Coronary artery (tissue), 2 donors: ENCODE data around the gene POLA1.

Experiments used
- DNase-seq: peaks from one replicate; pipeline ENCODE4 v3.0.0-alpha.2; 2017; ENCODE audit warnings: low spot score
- H3K27ac ChIP-seq, 2 donors: fragments of 200-600 bp; sonication (generic); one replicate each; pipeline ENCODE4 v1.5.1; 2016 to 2019
- H3K4me3 ChIP-seq: fragments of 200-600 bp; sonication (generic); 2 replicates; pipeline ENCODE4 v1.5.1; 2016; ENCODE audit warnings: mild to moderate bottlenecking, moderate library complexity
- TF ChIP-seq, protein P1 (sequence below): fragments of 200-600 bp; sonication (generic); IDR thresholded peaks from one replicate; pipeline ENCODE4 v1.5.1; 2019; ENCODE audit warnings: antibody characterized with exemption

Gene POLA1

GRCh38 chrX:24768556-24768955 is 74.8 kb downstream of the POLA1 start:
- Histone ChIP-seq H3K4me3 (no peak overlapping the region), H3K27ac (no peak overlapping the region)
- no peak for DNase-seq
- TF ChIP-seq, protein P1, sequence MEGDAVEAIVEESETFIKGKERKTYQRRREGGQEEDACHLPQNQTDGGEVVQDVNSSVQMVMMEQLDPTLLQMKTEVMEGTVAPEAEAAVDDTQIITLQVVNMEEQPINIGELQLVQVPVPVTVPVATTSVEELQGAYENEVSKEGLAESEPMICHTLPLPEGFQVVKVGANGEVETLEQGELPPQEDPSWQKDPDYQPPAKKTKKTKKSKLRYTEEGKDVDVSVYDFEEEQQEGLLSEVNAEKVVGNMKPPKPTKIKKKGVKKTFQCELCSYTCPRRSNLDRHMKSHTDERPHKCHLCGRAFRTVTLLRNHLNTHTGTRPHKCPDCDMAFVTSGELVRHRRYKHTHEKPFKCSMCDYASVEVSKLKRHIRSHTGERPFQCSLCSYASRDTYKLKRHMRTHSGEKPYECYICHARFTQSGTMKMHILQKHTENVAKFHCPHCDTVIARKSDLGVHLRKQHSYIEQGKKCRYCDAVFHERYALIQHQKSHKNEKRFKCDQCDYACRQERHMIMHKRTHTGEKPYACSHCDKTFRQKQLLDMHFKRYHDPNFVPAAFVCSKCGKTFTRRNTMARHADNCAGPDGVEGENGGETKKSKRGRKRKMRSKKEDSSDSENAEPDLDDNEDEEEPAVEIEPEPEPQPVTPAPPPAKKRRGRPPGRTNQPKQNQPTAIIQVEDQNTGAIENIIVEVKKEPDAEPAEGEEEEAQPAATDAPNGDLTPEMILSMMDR, result no peak

DNA sequence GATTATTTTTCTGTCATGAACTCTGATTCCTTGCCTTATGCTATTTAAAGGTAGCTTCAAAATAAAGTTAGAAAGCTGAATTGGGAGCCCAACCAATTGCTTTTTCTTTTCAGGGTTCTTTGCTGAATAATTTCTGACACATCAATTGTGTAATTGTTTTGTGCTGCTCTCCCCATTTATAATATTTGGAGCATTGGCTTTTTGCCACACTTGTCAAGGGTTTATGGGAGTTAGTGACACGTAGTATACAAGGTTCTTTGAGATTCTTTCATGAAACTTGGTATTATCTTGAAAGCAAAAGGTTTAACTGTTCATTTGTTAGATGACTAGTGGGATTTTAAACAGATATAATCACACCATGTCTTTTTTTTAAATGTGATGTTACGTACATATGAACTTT is 80.9 kb downstream of the POLA1 start:
- TF ChIP-seq, protein P1, result no peak
- H3K4me3 ChIP-seq, result no peak overlapping the region
- H3K27ac ChIP-seq, result no peak overlapping the region
- no peak for DNase-seq

DNA sequence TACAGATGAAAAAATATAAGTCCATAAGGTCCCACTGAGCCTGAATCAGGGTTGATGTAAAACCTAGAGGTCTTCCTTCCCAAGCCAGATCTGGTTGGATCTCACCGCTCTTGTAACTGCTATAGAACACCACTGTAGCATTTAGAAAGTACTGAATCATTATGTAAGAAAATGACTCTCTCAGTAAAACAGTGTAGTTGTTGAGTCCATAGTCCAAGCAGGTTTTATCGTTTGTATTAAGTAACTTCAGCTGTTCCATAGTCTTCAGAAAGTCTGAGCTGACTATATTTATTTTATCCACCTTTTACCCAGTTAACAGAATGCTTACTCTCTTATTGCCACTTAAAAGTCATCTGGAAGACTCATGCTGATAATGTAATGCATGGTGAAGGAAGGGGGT is 82.2 kb downstream of the POLA1 start:
- H3K4me3 ChIP-seq, result no peak overlapping the region
- no peak overlapping the region for H3K27ac ChIP-seq
- DNase-seq, result no peak
- TF ChIP-seq, protein P1, result no peak

GRCh38 chrX:24777660-24778059 is 83.9 kb downstream of the POLA1 start:
- TF ChIP-seq, protein P1, result no peak
- no peak overlapping the region for H3K4me3 ChIP-seq
- no peak for DNase-seq
- no peak overlapping the region for H3K27ac ChIP-seq

DNA sequence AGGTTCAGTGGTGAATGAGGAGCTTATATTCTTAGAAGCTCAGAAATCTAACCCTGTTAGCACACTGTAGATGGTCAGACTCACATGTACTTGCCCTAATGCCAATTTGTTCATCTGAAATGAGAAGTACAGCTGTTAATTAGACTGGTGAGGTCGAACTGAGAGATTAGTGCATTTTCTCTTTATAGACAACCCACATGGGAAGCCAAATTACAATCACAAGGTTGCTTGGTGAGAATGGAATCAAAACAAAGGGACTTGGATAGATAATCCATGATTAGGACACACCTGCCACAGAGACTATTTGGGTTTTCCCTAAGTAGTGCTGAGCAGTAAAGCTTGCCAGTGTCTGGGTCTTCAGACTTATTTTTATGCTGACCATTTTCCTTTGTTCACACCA is 88.3 kb downstream of the POLA1 start:
- H3K27ac ChIP-seq, result no peak overlapping the region
- TF ChIP-seq, protein P1, result no peak
- DNase-seq, result no peak
- no peak overlapping the region for H3K4me3 ChIP-seq

DNA sequence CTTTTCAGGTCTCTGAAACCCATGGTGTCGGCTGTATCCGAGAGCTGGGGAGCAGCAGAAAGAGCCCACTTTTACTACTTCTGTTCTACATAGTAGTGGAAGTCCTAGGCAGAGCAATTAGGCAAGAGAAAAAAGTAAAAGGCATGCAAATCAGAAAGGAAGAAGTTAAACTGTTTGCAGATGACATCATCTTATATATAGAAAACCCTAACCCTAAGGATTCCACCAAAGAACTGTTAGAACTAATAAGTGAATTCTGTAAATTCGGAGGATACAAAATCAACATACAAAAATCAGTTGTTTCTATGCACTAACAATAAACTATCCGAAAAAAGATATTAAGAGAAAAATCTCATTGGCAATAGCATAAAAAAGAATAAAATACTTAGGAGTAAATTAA is 95.3 kb downstream of the POLA1 start:
- Histone ChIP-seq H3K4me3 (no peak overlapping the region), H3K27ac (no peak overlapping the region)
- DNase-seq, result no peak
- TF ChIP-seq, protein P1, result no peak

- TF ChIP-seq, protein P1, result no peak
- no peak for DNase-seq
- Histone ChIP-seq H3K4me3 (no peak overlapping the region), H3K27ac (no peak overlapping the region)
Observed at GRCh38 chrX:24790166-24790565, 96.4 kb downstream of the POLA1 start.
